SK-N-SH (cell line): Measurements from ENCODE around the gene RFX1. TPM values are rescaled to one million over a fixed set of nuclear protein-coding genes. Genes with fewer than 3 reads are reported as not detected.

ENCODE experiments used
- CTCF ChIA-PET: fragments of 300-600, 350-600 bp; formaldehyde crosslinking; extraction: SDS; loops from one replicate; lab custom pipeline; 2021; lab: Yijun Ruan, JAX
- POLR2A ChIA-PET: fragments of 350-600 bp; sonication (Branson Sonifier 250); formaldehyde crosslinking; extraction: SDS; loops from one replicate; lab custom pipeline; 2020; ENCODE audit warnings: antibody characterized with exemption, inconsistent platforms; lab: Yijun Ruan, JAX
- DNase-seq: peaks from one replicate; pipeline ENCODE4 v3.0.0; 2012
- H2AFZ ChIP-seq: fragments of 200-600 bp; sonication (generic); 2 replicates; pipeline ENCODE4 v1.8.1; 2016; ENCODE audit warnings: antibody characterized with exemption, mild to moderate bottlenecking, low read depth
- H3F3A ChIP-seq: fragments of 200-600 bp; sonication (generic); replicated peaks from 2 replicates; pipeline ENCODE3; 2016; ENCODE audit warnings: antibody characterized with exemption, mild to moderate bottlenecking; ENCODE audit not compliant: insufficient read depth
- H3K27ac ChIP-seq, 2 experiments: fragments of 200-500 bp in 1 of 2; fragments of 200-600 bp in 1 of 2; sonication (Bioruptor generic) in 1 of 2; sonication (generic), shearing (Covaris generic) in 1 of 2; 2 replicates each; pipeline versions ENCODE4 v1.5.1 to v1.6.1; 2014 to 2016; ENCODE audit warnings: low read depth in 2 of 2, inconsistent platforms in 1 of 2, low read length in 1 of 2, mild to moderate bottlenecking in 1 of 2, mixed read lengths in 1 of 2
- H3K27me3 ChIP-seq: fragments of 200-600 bp; sonication (generic), shearing (Covaris generic); 2 replicates; pipeline ENCODE4 v1.6.1; 2016; ENCODE audit warnings: mixed run types; ENCODE audit not compliant: insufficient read depth
- H3K36me3 ChIP-seq, 2 experiments: fragments of 200-500 bp in 1 of 2; fragments of 200-600 bp in 1 of 2; sonication (Bioruptor generic) in 1 of 2; sonication (generic) in 1 of 2; replicated peaks in 1 of 2; 2 replicates each; pipeline versions ENCODE3 to v1.5.1; 2014 to 2016; ENCODE audit warnings: low read length in 1 of 2, mild to moderate bottlenecking in 1 of 2; ENCODE audit not compliant: insufficient read depth in 2 of 2, control insufficient read depth in 1 of 2
- H3K4me1 ChIP-seq, 2 experiments: fragments of 200-500 bp in 1 of 2; fragments of 200-600 bp in 1 of 2; sonication (Bioruptor generic) in 1 of 2; sonication (generic), shearing (Covaris generic) in 1 of 2; 2 replicates each; pipeline versions ENCODE4 v1.5.1 to v1.6.1; 2014 to 2016; ENCODE audit warnings: low read depth in 1 of 2, low read length in 1 of 2, mixed run types in 1 of 2; ENCODE audit not compliant: insufficient read depth in 2 of 2, control insufficient read depth in 1 of 2
- H3K4me2 ChIP-seq: fragments of 200-600 bp; sonication (generic), shearing (Covaris generic); 2 replicates; pipeline ENCODE4 v1.6.1; 2017; ENCODE audit warnings: mixed run types
- H3K4me3 ChIP-seq, 2 experiments: fragments of 200-500 bp in 1 of 2; fragments of 200-600 bp in 1 of 2; sonication (Bioruptor generic) in 1 of 2; sonication (generic), shearing (Covaris generic) in 1 of 2; 2 replicates each; pipeline versions ENCODE4 v1.5.1 to v1.8.1; 2014 to 2016; ENCODE audit warnings: low read depth in 2 of 2, inconsistent platforms in 1 of 2, low read length in 1 of 2, mild to moderate bottlenecking in 1 of 2, mixed read lengths in 1 of 2, moderate library complexity in 1 of 2
- H3K79me2 ChIP-seq: fragments of 200-600 bp; sonication (generic); 2 replicates; pipeline ENCODE4 v1.8.1; 2017; ENCODE audit warnings: mild to moderate bottlenecking; ENCODE audit not compliant: insufficient read depth
- H3K9ac ChIP-seq: fragments of 200-600 bp; sonication (generic); 2 replicates; pipeline ENCODE4 v1.6.1; 2017; ENCODE audit warnings: mixed run types
- H3K9me2 ChIP-seq: fragments of 200-600 bp; sonication (generic); 2 replicates; pipeline ENCODE4 v1.6.1; 2017; ENCODE audit warnings: mixed run types
- H3K9me3 ChIP-seq: fragments of 200-600 bp; sonication (generic); 2 replicates; pipeline ENCODE4 v1.6.1; 2017; ENCODE audit warnings: mixed run types, mild to moderate bottlenecking, moderate library complexity
- H4K20me1 ChIP-seq: fragments of 200-600 bp; sonication (generic); 2 replicates; pipeline ENCODE4 v1.6.1; 2017; ENCODE audit warnings: mild to moderate bottlenecking, mixed run types; ENCODE audit not compliant: insufficient read depth
- CTCF ChIP-seq: fragments of 200-600 bp; sonication (generic); IDR thresholded peaks from 2 replicates; pipeline ENCODE4 v1.6.1; 2017; ENCODE audit warnings: antibody characterized with exemption, mild to moderate bottlenecking, moderate library complexity
- ELF1 ChIP-seq: IDR thresholded peaks from 2 replicates; pipeline ENCODE4 v1.4.0; 2012
- EP300 ChIP-seq, 2 experiments: IDR thresholded peaks; 2 replicates each; pipeline versions ENCODE4 v1.4.0 to v1.6.1; 2012; ENCODE audit warnings: borderline replicate concordance in 1 of 2, low read depth in 1 of 2, low read length in 1 of 2
- EZH2phosphoT487 ChIP-seq: fragments of 200-600 bp; sonication (generic); IDR thresholded peaks from 2 replicates; pipeline ENCODE4 v1.6.1; 2017; ENCODE audit warnings: low read depth, mixed run types, mild to moderate bottlenecking, antibody characterized with exemption, moderate library complexity, borderline replicate concordance
- FOSL2 ChIP-seq: IDR thresholded peaks from 2 replicates; pipeline ENCODE4 v1.4.0; 2012; ENCODE audit warnings: low read depth, mild to moderate bottlenecking, moderate library complexity, borderline replicate concordance
- GABPA ChIP-seq: IDR thresholded peaks from 2 replicates; pipeline ENCODE4 v1.4.0; 2012; ENCODE audit warnings: low read depth, mild to moderate bottlenecking
- GATA2 ChIP-seq: sonication (generic); formaldehyde crosslinking; IDR thresholded peaks from 2 replicates; pipeline ENCODE4 v1.5.0; 2020; ENCODE audit warnings: mild to moderate bottlenecking, missing genetic modification reagents
- JUND ChIP-seq: IDR thresholded peaks from 2 replicates; pipeline ENCODE4 v1.4.0; 2012
- MAX ChIP-seq: IDR thresholded peaks from 2 replicates; pipeline ENCODE4 v1.4.0; 2012; ENCODE audit warnings: low read depth
- MEF2A ChIP-seq: IDR thresholded peaks from 2 replicates; pipeline ENCODE4 v1.4.0; 2012; ENCODE audit warnings: low read depth, borderline replicate concordance
- NFIC ChIP-seq: IDR thresholded peaks from 2 replicates; pipeline ENCODE4 v1.4.0; 2012; ENCODE audit warnings: borderline replicate concordance
- RAD21 ChIP-seq: IDR thresholded peaks from 2 replicates; pipeline ENCODE4 v1.6.1; 2012; ENCODE audit warnings: mild to moderate bottlenecking, low read length
- RCOR1 ChIP-seq: fragments of 150-350 bp; IDR thresholded peaks from 2 replicates; pipeline ENCODE4 v1.6.1; 2017; ENCODE audit warnings: antibody characterized with exemption, low read length
- RFX5 ChIP-seq: IDR thresholded peaks from 2 replicates; pipeline ENCODE4 v1.6.1; 2012; ENCODE audit warnings: mild to moderate bottlenecking, improper control_type of control experiment, low read length
- RXRA ChIP-seq: IDR thresholded peaks from 2 replicates; pipeline ENCODE4 v1.4.0; 2012; ENCODE audit warnings: low read depth, mild to moderate bottlenecking, borderline replicate concordance
- SIN3A ChIP-seq: IDR thresholded peaks from 2 replicates; pipeline ENCODE4 v1.6.1; 2012; ENCODE audit warnings: low read depth, mild to moderate bottlenecking, low read length, moderate library complexity, borderline replicate concordance
- SMC3 ChIP-seq: IDR thresholded peaks from 2 replicates; pipeline ENCODE4 v1.6.1; 2012; ENCODE audit warnings: low read depth, low read length, improper control_type of control experiment
- TCF12 ChIP-seq: IDR thresholded peaks from 2 replicates; pipeline ENCODE4 v1.4.0; 2012
- ZBTB33 ChIP-seq: IDR thresholded peaks from 2 replicates; pipeline ENCODE4 v1.4.0; 2012; ENCODE audit warnings: low read depth, borderline replicate concordance
- WGBS: methylation state at CpG from one replicate; pipeline ENCODE4 v1.1.6; 2017; ENCODE audit warnings: low lambda C conversion rate; 5-methylcytosine and 5-hydroxymethylcytosine counted together
- polyA plus RNA-seq, 3 experiments: library from polyadenylated mRNA; depleted of rRNA; stranded (reverse); fragments of >200 nt; gene quantifications; 2 replicates each; pipeline ENCODE4 v1.2.3, GENCODE V29; 2012

The RFX1 gene
- polyA plus RNA-seq, 1 of the 3 experiments (the other 2 are of a cell fraction), result 1.5 TPM

- TF ChIP-seq SMC3, result no peak
- TF ChIP-seq MAX, result no peak
- TF ChIP-seq RFX5, result no peak
- TF ChIP-seq CTCF, result no peak
- TF ChIP-seq FOSL2, result no peak
- no peak for TF ChIP-seq RCOR1
- no peak for TF ChIP-seq GATA2 (CRISPR knock-in tag)
- no peak for TF ChIP-seq NFIC
- no peak for TF ChIP-seq RXRA
- H3K4me2 ChIP-seq, result no peak overlapping the region
- 91% methylated on average over 8 of the region's 8 CpGs for WGBS
- H3K4me3 ChIP-seq, result no peak overlapping the region
- no peak for DNase-seq
- H3K27ac ChIP-seq, result no peak overlapping the region
- peaks cover 4% of the 10 kb centered on the region for H3F3A ChIP-seq
- H3K9me2 ChIP-seq, result no peaks in the 10 kb centered on the region
- CTCF ChIA-PET, result no interaction called here
- no peak overlapping the region for H3K9ac ChIP-seq
- H3K27me3 ChIP-seq, result no peaks in the 10 kb centered on the region
- no peaks in the 10 kb centered on the region for H3K9me3 ChIP-seq
- H3K4me1 ChIP-seq, result no peaks in the 10 kb centered on the region
- POLR2A ChIA-PET, result no interaction called here
- H3K79me2 ChIP-seq, result no peaks in the 10 kb centered on the region
- no peak overlapping the region for H2AFZ ChIP-seq
- H3K36me3 ChIP-seq, result no peaks in the 10 kb centered on the region
- H4K20me1 ChIP-seq, result no peaks in the 10 kb centered on the region
Observed at GRCh38 chr19:14015524-14016035, 9.5 kb upstream of the RFX1 start.

- no peaks in the 10 kb centered on the region for H3K36me3 ChIP-seq
- no peak overlapping the region for H3K4me3 ChIP-seq
- POLR2A ChIA-PET, result no interaction called here
- H4K20me1 ChIP-seq, result no peaks in the 10 kb centered on the region
- WGBS, result 86% methylated on average over 2 of the region's 2 CpGs
- no peaks in the 10 kb centered on the region for H3K79me2 ChIP-seq
- TF ChIP-seq EZH2phosphoT487, result no peak
- TF ChIP-seq RCOR1, result no peak
- TF ChIP-seq ELF1, result no peak
- TF ChIP-seq NFIC, result no peak
- no peak for TF ChIP-seq EP300 (IDR thresholded peaks at IDR 0.05; ENCODE audit: borderline replicate concordance in 1 of 2, low read depth in 1 of 2, low read length in 1 of 2)
- TF ChIP-seq MEF2A, result no peak
- TF ChIP-seq JUND, result no peak
- no peak for TF ChIP-seq TCF12
- TF ChIP-seq GABPA, result no peak
- no peak for TF ChIP-seq RAD21
- no peak for TF ChIP-seq SIN3A
- no peak for TF ChIP-seq ZBTB33
- TF ChIP-seq RFX5, result no peak
- no peaks in the 10 kb centered on the region for H3K27me3 ChIP-seq
- H3K4me1 ChIP-seq, result no peaks in the 10 kb centered on the region
- H3K27ac ChIP-seq, result no peak overlapping the region
- H3K9me3 ChIP-seq, result no peaks in the 10 kb centered on the region
- H2AFZ ChIP-seq, result no peak overlapping the region
- H3K9me2 ChIP-seq, result no peaks in the 10 kb centered on the region
- H3K4me2 ChIP-seq, result no peak overlapping the region
- CTCF ChIA-PET, result interaction anchor here (1.4 to 2.6 kb wide), 2 partner anchors 9 to 19 kb away, joined by 3 to 8 read pairs; partner anchors contain the start of gene IL27RA
- DNase-seq, result no peak
- no peak overlapping the region for H3K9ac ChIP-seq
- peaks cover 8% of the 10 kb centered on the region for H3F3A ChIP-seq
Observed at GRCh38 chr19:14012378-14012915, 6.3 kb upstream of the RFX1 start.
